K562 (cell line): ENCODE data around the gene ACP5. TPM values are rescaled to one million over a fixed set of nuclear protein-coding genes. Genes with fewer than 3 reads are reported as not detected.
A peak's percentile ranks its signal among the peaks of the same experiment; 100 is the strongest.

Experiments used
- BRD4 ChIP-seq: fragments of 200-600 bp; sonication (generic); IDR thresholded peaks from 2 replicates; pipeline ENCODE4 v1.6.1; 2017; ENCODE audit warnings: inconsistent platforms
- CHCHD3 ChIP-seq: fragments of 250-450 bp; sonication (Bioruptor Pico); IDR thresholded peaks from 2 replicates; pipeline ENCODE4 v2.1.2; 2022; ENCODE audit warnings: mild to moderate bottlenecking
- CXXC5 ChIP-seq: fragments of 250-450 bp; sonication (Bioruptor Pico); IDR thresholded peaks from 2 replicates; pipeline ENCODE4 v1.8.0; 2022; ENCODE audit warnings: inconsistent platforms, mild to moderate bottlenecking, moderate library complexity
- ERF ChIP-seq: fragments of 450-650 bp; formaldehyde crosslinking; IDR thresholded peaks from 2 replicates; pipeline ENCODE4 v1.4.0; 2020; ENCODE audit warnings: mild to moderate bottlenecking, mixed read lengths
- HOXB6 ChIP-seq: fragments of 250-450 bp; sonication (Bioruptor Pico); IDR thresholded peaks from 2 replicates; pipeline ENCODE4 v1.5.1; 2022; ENCODE audit warnings: mild to moderate bottlenecking, borderline replicate concordance
- LARP7 ChIP-seq: fragments of 450-650 bp; IDR thresholded peaks from 2 replicates; pipeline ENCODE4 v1.6.1; 2016
- MED1 ChIP-seq: sonication (generic); formaldehyde crosslinking; IDR thresholded peaks from 2 replicates; pipeline ENCODE4 v1.8.1; 2023; ENCODE audit warnings: missing genetic modification reagents, borderline replicate concordance
- MEF2A ChIP-seq: IDR thresholded peaks from 2 replicates; pipeline ENCODE4 v1.6.1; 2011; ENCODE audit warnings: low read depth, mild to moderate bottlenecking, low read length, moderate library complexity; ENCODE audit not compliant: control insufficient read depth
- NFATC3 ChIP-seq: fragments of 450-650 bp; IDR thresholded peaks from 2 replicates; pipeline ENCODE4 v1.6.1; 2017; ENCODE audit warnings: mild to moderate bottlenecking
- PPARD ChIP-seq: fragments of 250-450 bp; sonication (Bioruptor Pico); IDR thresholded peaks from 2 replicates; pipeline ENCODE4 v1.8.0; 2022; ENCODE audit warnings: inconsistent platforms, mild to moderate bottlenecking, moderate library complexity
- PYGO2 ChIP-seq: fragments of 450-650 bp; IDR thresholded peaks from 2 replicates; pipeline ENCODE4 v1.6.1; 2016; ENCODE audit warnings: mild to moderate bottlenecking, missing genetic modification characterization, moderate library complexity, missing compliant biosample characterization
- RBM15 ChIP-seq: fragments of 200-400 bp; formaldehyde crosslinking; IDR thresholded peaks from 2 replicates; pipeline ENCODE4 v1.6.1; 2018; ENCODE audit warnings: mild to moderate bottlenecking, low read length, moderate library complexity; ENCODE audit not compliant: insufficient read depth
- RHOXF2B ChIP-seq: fragments of 250-450 bp; sonication (Bioruptor Pico); conservative IDR thresholded peaks from 2 replicates; pipeline ENCODE4 v1.5.1; 2021
- SAFB ChIP-seq: fragments of 200-400 bp; formaldehyde crosslinking; IDR thresholded peaks from 2 replicates; pipeline ENCODE4 v1.6.1; 2017; ENCODE audit warnings: low read depth, low read length, borderline replicate concordance
- SIN3B ChIP-seq: fragments of 450-650 bp; IDR thresholded peaks from 2 replicates; pipeline ENCODE4 v1.6.1; 2017; ENCODE audit warnings: low read depth, mild to moderate bottlenecking, moderate library complexity
- TAF7 ChIP-seq: fragments of 450-650 bp; IDR thresholded peaks from 2 replicates; pipeline ENCODE4 v1.6.1; 2016; ENCODE audit warnings: missing genetic modification characterization, missing compliant biosample characterization
- TARDBP ChIP-seq: fragments of 450-650 bp; IDR thresholded peaks from 2 replicates; pipeline ENCODE4 v1.6.1; 2016
- THAP12 ChIP-seq: fragments of 250-450 bp; sonication (Bioruptor Pico); IDR thresholded peaks from 2 replicates; pipeline ENCODE4 v1.9.0; 2021; ENCODE audit warnings: mild to moderate bottlenecking, inconsistent platforms
- ZBTB49 ChIP-seq: sonication (generic); formaldehyde crosslinking; IDR thresholded peaks from 2 replicates; pipeline ENCODE4 v1.8.0; 2022; ENCODE audit warnings: missing genetic modification reagents, mild to moderate bottlenecking, borderline replicate concordance
- ZNF124 ChIP-seq: sonication (generic); formaldehyde crosslinking; IDR thresholded peaks from 2 replicates; pipeline ENCODE4 v1.8.1; 2022; ENCODE audit warnings: missing genetic modification reagents
- ZNF23 ChIP-seq: fragments of 250-450 bp; sonication (Bioruptor Pico); IDR thresholded peaks from 2 replicates; pipeline ENCODE4 v1.4.0; 2020; ENCODE audit warnings: mild to moderate bottlenecking
- ZNF41 ChIP-seq: fragments of 250-450 bp; sonication (Bioruptor Pico); conservative IDR thresholded peaks from 2 replicates; pipeline ENCODE4 v1.4.0; 2020; ENCODE audit warnings: mild to moderate bottlenecking
- ZNF696 ChIP-seq: fragments of 250-450 bp; sonication (Bioruptor Pico); conservative IDR thresholded peaks from 2 replicates; pipeline ENCODE4 v1.4.0; 2020; ENCODE audit warnings: mild to moderate bottlenecking, moderate library complexity
- ZNF740 ChIP-seq, 3 experiments: fragments of 200-800 bp in 1 of 3; sonication (Bioruptor generic) in 1 of 3; sonication (generic) in 1 of 3; formaldehyde crosslinking in 1 of 3; IDR thresholded peaks; 2 replicates each; pipeline versions ENCODE4 v1.6.1 to v1.8.0; 2016 to 2022; ENCODE audit warnings: mild to moderate bottlenecking in 2 of 3, missing compliant biosample characterization in 2 of 3, missing genetic modification characterization in 2 of 3, missing genetic modification reagents in 1 of 3
- polyA plus RNA-seq, 8 experiments: library from polyadenylated mRNA; depleted of rRNA in 4 of 8; stranded (reverse) in 5 of 8; unstranded in 3 of 8; fragments of >200 nt; fragmentation: Nextera tagmentation in 2 of 8; fragmentation: Illumina TruSeq in 1 of 8; extraction: Ambion mirVana in 2 of 8; extraction: Trizol in 1 of 8; gene quantifications; 2 replicates each; pipeline versions ENCODE4 v1.2.1 to v1.2.3, GENCODE V29; 2011 to 2014; ENCODE audit warnings: inconsistent platforms in 1 of 8, missing spikeins in 1 of 8
- total RNA-seq, 7 experiments: library from RNA; depleted of rRNA in 6 of 7; stranded (reverse); fragments of >200 nt in 6 of 7; fragmentation: Illumina TruSeq in 2 of 7; extraction: Trizol in 2 of 7; gene quantifications; 2 replicates each; pipeline versions ENCODE4 v1.2.1 to v1.2.3, GENCODE V29; 2011 to 2021; ENCODE audit warnings: low replicate concordance in 1 of 7

The ACP5 gene
- total and polyA plus RNA-seq, 9 of the 15 experiments (the other 6 are each of a cell fraction or from before 2014, with no cell fraction given): 0.06 to 1.1 (median 0.31) TPM; not detected in 1

- TF ChIP-seq ZNF740 (CRISPR knock-in tag; IDR thresholded peaks at IDR 0.05) (no peak), ZNF740 (tag; IDR thresholded peaks at IDR 0.05) (no peak; a peak in 1 of 4 replicates), ZNF23 (CRISPR knock-in tag) (no peak), ZBTB49 (CRISPR knock-in tag) (no peak), CXXC5 (peak; percentile 27; the same call in 1 of the 2 replicates), PPARD (CRISPR knock-in tag) (no peak), PYGO2 (tag) (no peak), RHOXF2B (CRISPR knock-in tag) (no peak), LARP7 (no peak), SAFB (no peak), TAF7 (peak; percentile 41), THAP12 (CRISPR knock-in tag) (no peak), SIN3B (peak; percentile 87), CHCHD3 (CRISPR knock-in tag) (no peak), MED1 (CRISPR knock-in tag) (no peak), NFATC3 (no peak), ZNF696 (no peak), ZNF41 (no peak), TARDBP (no peak), MEF2A (no peak), BRD4 (no peak), ZNF124 (CRISPR knock-in tag) (no peak), RBM15 (no peak), HOXB6 (CRISPR knock-in tag) (no peak), ERF (CRISPR knock-in tag) (no peak; the same call in 1 of the 2 replicates)
These were observed 18.3 kb downstream of the ACP5 start, which contains the start of gene ELOF1 (continued) for GRCh38 chr19:11558881-11559828.
